Stimulated activated naive CD8-positive, alpha-beta T cell treated with anti-CD3 and anti-CD28 coated beads, Interleukin-15, Interleukin-2, amounts not matched to agents 100 U/mL and 50 U/mL, for 24 hours (primary cell): Measurements from ENCODE around the gene FAAP20.

Experiments used
- ATAC-seq: fragments of 150-1000 bp; cut with Tn5 transposase; one replicate; pipeline ENCODE4 v1.10.0; 2021
- DNase-seq: peaks from one replicate; pipeline ENCODE4 v3.0.0; 2021

FAAP20 gene

DNA sequence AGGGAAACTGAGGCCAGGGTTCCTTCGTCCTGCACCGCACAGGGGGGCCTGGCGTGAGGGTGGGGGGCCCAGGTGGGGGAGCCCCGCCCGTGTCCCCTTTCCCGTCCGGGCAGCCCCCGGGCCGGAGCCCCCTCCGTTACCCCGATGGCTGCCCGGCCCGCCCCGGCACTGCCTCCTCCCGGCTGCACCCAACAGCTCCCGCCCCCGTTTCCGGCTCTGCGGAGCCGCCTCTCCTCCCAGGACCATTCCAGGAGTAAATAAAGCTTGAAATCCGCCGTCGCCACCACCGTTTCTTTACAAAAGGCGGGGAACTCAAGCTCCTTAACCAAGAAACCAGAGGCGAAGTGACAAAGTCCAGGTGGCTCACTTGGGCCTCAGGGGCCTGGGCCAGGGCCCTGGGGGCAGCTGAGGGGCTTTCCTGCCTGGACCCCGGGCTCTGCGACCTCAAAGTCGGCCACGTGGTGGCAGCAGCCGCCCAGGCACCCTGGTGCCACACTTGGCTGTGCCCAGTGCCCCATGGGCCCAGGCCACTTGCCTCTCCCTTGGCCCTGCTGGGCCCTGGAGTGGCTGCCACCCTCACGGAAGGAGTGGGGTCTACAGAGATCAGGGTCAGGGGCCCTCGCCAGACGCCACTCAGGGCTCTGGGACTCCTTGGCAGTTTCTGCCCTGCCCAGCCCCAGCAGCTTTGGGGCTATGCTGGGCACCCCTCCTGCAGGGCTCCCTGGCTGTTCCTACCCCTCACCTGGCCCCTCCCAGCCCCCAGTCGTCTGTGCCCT, 514 bp upstream of the FAAP20 start:
- ATAC-seq (peak; percentile 74), DNase-seq (peak; percentile 90)

DNA sequence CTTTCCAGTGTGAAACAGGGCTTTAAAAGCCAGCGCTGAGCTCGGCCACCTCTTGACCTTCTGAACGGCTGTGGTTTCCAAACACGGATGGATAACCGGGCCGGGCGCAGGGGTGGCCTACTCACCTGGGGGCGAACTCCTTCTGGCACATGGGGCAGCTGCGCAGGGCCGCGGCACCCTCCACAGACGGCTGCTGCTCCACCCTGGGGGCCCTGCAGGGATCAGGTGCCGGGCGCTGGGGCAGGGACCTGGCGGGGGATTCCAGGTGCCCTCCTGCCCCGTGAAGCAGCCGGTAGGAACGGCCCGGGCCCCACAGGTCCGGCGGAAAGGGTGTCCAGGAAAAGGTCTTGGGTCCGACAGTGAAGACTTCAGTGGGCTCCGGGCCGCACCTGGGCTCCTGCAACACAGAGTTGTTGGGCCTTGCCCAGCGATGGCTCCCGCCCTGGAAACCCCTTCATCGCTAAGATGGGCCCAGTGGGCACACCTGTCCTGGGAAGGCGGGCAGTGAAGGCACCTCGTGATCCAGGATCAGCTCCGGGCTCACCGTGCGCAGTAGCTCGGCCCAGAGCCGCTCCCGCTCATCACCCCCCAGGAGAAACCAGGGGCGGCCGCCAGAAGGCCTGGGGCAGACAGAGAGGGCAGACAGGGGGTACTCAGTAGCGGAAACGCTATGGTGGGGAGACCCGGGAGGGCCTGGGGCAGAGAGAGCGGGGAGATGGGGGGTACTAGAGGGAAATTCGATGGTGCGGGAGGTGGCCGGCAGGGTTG, 874 bp downstream of the FAAP20 start:
- ATAC-seq = no peak
- DNase-seq = no peak

GRCh38 chr1:2192031-2192995, 2.3 kb downstream of the FAAP20 start:
- ATAC-seq = no peak
- no peak for DNase-seq

DNA sequence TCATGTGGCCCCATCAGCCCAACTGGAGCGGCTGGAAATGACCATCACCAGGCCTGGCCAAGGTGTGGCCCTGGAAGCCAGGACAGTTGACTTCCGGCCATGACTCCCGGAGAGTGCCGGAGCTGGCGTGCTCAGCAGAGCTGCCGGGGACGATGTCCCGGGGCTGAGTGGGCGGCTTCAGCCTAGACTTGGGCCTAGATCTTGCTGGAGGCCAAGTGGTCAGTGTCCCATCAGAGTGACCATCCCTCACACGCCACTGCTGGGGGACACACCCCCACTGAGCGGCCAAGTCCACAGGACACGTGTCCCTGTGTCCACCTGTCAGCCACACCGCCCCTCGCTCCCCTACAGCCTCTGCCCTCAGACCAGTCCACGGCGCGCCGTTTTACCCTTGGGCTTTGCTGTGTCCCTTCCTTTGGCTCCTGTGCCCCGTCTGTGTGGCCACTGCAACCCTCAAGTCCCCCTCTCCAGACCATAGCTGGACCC, 4.0 kb downstream of the FAAP20 start:
- DNase-seq (no peak), ATAC-seq (no peak)

GRCh38 chr1:2189459-2190425, 4.8 kb downstream of the FAAP20 start:
- DNase-seq = peak; percentile 94
- ATAC-seq = peak; percentile 85

- DNase-seq = no peak
- ATAC-seq = no peak
Observed at GRCh38 chr1:2188336-2188735, 6.2 kb downstream of the FAAP20 start.

DNA sequence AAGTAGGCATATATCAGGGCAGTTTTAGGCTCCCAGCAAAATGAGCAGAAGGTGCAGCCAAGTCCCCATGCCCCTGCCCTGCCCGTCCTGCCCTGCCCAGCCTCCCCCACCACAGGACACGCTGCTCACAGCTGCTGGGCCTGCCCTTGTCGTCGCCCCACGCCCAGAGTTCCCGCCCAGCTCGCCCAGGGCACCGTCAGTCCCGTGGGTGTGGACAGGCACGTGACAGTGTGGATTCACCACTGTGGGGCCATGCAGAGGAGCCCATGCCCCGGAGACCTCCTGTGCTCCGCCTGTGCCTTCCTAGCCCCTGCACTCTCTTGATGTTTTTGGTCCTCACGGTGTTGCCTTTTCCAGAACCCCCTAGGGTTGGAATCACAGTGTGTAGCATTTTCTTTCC, 7.0 kb downstream of the FAAP20 start:
- ATAC-seq = no peak
- DNase-seq = no peak

DNA sequence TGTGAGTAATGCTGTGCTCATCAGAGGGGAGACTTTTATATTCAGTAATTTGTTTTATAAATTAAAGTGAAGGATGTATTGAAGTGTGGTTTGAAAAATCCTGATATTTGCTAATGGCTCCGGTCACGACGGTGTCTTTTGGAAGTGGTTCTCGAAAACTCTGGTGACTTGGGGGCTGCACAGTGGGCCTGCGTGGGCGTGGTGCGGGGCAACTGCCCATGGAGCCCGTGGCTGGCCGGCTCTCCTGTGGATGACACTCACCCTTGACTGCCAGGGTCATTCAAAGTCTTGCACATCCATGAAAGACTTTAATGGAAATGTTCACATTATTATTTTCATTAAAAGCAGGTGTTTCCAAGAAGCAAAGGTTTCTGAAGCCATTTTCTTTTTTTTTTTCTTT, 7.7 kb downstream of the FAAP20 start:
- no peak for ATAC-seq
- DNase-seq = no peak

DNA sequence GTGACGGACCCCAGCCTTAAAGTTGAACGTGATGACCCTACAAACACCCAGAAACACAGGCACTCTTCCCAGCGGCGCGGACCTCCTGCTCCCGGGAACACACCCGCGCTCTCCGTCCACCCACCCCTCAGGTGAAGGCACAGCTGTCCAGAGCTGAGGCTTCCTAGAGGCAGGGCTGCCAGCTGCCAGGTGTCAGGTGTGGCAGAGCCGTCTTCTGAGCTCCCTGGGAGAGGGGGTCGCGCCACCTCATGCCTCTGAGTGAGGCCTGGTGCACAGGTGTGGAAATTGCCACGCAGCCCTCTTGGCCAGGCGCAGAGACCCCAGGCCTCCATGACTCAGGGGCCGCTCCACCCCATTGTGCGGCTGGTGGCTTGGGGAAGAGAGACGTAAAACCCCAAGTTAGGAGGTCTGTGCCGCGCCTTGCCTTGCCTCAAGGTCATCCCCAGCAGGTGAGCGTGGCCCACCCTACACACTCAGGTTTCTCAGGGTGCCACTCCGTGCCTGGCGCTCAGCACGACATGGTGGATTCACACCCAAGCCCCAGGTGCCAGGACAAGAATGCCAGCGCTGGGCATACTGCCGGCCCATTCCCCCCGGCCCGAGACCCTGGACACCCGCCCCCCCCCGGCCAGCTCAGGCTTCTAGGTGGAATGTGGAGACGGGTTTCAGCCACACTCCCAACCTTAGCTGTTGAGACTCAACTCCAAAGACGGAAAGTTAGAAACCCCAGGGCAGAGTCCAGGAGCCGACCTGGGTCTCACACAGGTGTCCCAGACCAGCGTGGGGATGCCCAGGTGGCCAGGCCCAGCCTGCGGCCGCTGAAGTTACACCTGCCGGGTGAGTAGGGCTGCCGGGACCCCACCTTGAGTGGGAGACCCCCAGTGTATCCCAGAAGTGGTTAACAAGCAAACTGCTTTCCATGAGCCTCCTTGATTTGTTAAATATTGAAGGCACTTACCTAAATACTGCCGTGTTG, 8.4 kb downstream of the FAAP20 start:
- no peak for ATAC-seq
- no peak for DNase-seq

- no peak for DNase-seq
- no peak for ATAC-seq
Observed at GRCh38 chr1:2184934-2185333, 9.6 kb downstream of the FAAP20 start.

DNA sequence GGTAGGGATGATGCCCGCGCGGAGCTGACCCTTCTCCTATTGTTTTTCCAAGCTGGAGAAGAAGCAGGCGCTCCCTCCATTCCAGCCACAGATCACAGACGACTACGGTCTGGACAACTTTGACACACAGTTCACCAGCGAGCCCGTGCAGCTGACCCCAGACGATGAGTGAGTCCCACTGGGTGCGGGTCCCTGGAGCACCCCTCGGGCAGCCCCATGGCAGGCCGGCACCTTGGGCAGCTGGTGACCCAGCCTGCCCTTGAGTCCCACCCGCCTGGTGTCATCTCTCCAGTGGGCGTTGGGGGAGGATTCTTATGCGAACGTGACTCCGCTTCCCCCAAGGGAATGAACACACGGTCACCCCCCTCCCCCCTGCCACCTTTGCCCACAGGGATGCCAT, 10.0 kb downstream of the FAAP20 start:
- DNase-seq (no peak), ATAC-seq (no peak)

- DNase-seq = no peak
- ATAC-seq = no peak
Observed at GRCh38 chr1:2183937-2184334, 10.6 kb downstream of the FAAP20 start.

GRCh38 chr1:2182376-2182775, 12.2 kb downstream of the FAAP20 start:
- DNase-seq (no peak), ATAC-seq (no peak)

GRCh38 chr1:2181752-2182151, 12.8 kb downstream of the FAAP20 start:
- no peak for ATAC-seq
- no peak for DNase-seq

DNA sequence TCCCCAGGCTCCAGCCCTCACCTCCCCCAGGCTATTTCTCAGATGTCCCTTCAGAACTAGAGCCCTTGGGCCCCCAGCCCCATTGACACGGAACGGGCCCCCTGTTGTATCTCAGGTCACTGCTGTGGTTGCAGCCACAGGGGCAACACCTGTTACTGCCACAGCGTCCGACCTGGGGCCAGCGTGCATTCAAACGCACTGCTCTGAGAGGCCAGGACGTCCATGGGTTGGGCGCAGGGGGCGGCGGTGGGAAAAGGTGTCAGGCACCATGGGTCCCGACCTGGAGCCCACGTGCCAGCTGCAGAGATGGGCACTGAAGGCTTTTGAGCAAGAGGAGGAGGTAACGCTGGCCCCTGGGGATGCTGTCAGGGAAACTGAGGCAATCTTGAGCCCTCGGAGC, 13.3 kb downstream of the FAAP20 start:
- ATAC-seq = no peak

DNA sequence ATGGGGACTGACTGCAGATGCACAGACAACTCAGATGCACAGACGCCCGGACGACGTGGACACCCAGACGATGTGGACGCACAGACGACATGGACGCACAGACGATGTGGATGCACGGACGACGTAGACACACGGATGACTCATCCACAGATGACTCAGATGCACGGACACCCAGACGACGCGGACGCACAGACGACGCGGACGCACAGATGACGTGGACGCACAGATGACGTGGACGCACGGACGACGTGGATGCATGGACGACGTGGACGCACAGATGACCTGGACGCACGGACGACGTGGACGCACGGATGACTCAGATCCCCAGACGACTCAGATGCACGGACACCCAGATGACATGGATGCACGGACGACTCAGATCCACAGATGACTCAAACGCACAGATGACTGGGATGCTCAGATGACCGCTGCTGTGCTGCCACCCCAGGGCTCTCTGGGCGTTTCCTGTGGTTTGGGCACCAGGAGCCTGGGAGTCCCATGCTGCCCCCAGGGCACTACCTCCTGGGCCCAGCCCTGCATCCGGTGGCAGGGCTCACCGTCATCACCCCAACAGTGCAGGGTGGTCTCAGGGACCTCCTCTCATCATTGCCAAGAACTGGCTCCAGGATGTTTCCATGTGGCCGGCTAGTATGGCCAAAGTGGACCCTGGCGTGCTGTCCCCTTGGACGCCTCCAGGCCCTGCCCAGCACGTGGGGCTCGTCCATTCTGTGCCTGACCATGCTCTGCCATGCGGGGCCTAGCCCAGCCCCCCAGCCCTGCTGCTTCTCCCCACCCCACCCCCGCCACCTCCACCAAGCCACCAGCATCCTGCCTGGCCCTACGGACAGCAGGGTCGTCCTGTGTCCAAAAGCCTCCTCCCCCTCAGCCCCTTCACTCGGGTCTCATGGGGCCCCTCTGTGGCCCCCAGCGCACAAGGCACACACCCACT, 14.0 kb downstream of the FAAP20 start:
- DNase-seq (no peak), ATAC-seq (no peak)

More for the DNA sequence above, 13.3 kb downstream of the FAAP20 start:
- DNase-seq = no peak

DNA sequence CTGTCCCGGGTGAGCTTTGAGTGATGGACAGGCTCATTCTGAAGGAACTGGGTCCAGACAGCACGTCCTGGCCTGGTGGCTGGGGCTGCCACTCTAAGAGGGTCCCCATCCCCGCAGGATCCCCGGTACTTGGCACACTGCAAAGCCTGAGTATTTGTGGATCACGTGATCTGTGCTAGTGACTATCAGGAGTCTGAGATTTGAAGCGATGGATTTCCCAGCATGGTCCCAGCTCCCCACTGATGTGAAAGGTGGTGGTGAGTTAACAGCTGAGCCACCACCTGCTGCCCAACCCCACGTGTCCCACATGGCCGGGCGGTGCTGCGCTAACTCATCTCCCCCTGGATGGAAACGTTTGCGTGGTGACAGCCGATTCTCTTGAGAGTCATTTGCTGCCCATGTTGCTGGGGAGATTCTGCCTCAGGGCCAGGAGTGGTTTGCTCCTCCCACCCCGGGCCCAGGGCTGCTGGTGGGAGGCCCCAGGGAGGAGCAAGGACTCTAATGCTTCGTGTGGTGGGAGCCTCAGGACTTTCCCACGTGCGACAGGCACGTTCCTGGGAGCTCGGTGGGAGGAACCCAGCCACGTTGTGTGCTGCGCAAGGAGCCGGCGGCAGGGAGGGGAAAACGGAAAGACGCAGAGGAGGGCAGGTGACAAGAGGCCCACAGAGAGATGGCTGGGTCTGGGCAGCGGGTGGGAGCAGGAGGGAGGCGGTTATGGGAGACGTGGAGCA, 15.1 kb downstream of the FAAP20 start:
- no peak for ATAC-seq

GRCh38 chr1:2178875-2179274, 15.7 kb downstream of the FAAP20 start:
- ATAC-seq (no peak), DNase-seq (no peak)

More for the DNA sequence above, 15.1 kb downstream of the FAAP20 start:
- DNase-seq = no peak
